HEK293 (cell line): Measurements from ENCODE around the gene STK24.

Experiments used
- CTCF ChIA-PET: fragments of 350-600 bp; formaldehyde crosslinking; extraction: SDS; loops from one replicate; lab custom pipeline; 2021; ENCODE audit warnings: antibody characterized with exemption; lab: Yijun Ruan, JAX
- POLR2A ChIA-PET: fragments of 300-600 bp; formaldehyde crosslinking; extraction: SDS; loops from one replicate; lab custom pipeline; 2020; ENCODE audit warnings: antibody characterized with exemption, inconsistent platforms; lab: Yijun Ruan, JAX
- H3K27ac ChIP-seq: fragments of 200-500 bp; sonication (Bioruptor generic); 2 replicates; pipeline ENCODE4 v1.5.1; 2014; ENCODE audit warnings: low read depth, low read length, control low read depth, inconsistent platforms; ENCODE audit errors: extremely low read depth
- H3K36me3 ChIP-seq, 2 experiments: fragments of 200-500 bp in 1 of 2; sonication (Bioruptor generic) in 1 of 2; 1 replicate in 1 of 2; 2 replicates in 1 of 2; pipeline ENCODE4 v1.5.1; 2014 to 2017; ENCODE audit warnings: inconsistent platforms in 2 of 2, low read length in 2 of 2; ENCODE audit not compliant: control insufficient read depth in 2 of 2, insufficient read depth in 1 of 2
- H3K4me1 ChIP-seq: fragments of 200-500 bp; sonication (Bioruptor generic); 2 replicates; pipeline ENCODE4 v1.5.1; 2014; ENCODE audit warnings: mild to moderate bottlenecking, low read length, inconsistent platforms; ENCODE audit not compliant: control insufficient read depth, insufficient read depth
- H3K4me3 ChIP-seq: 2 replicates; pipeline ENCODE4 v1.5.1; 2011; ENCODE audit warnings: low read depth, mild to moderate bottlenecking, control low read depth, low read length, moderate library complexity
- H3K9me3 ChIP-seq: fragments of 200-500 bp; sonication (Bioruptor generic); 2 replicates; pipeline ENCODE4 v1.5.1; 2014; ENCODE audit warnings: low read depth, low read length, inconsistent platforms; ENCODE audit not compliant: control insufficient read depth, insufficient read depth
- KLF10 ChIP-seq: fragments of 450-650 bp; IDR thresholded peaks from 2 replicates; pipeline ENCODE4 v1.5.1; 2018; ENCODE audit warnings: missing biosample characterization, mild to moderate bottlenecking, missing genetic modification characterization
- ZBTB20 ChIP-seq: fragments of 450-650 bp; formaldehyde crosslinking; IDR thresholded peaks from 2 replicates; pipeline ENCODE4 v1.5.1; 2016; ENCODE audit warnings: missing biosample characterization, missing genetic modification characterization
- ZFP3 ChIP-seq: fragments of 450-650 bp; formaldehyde crosslinking; IDR thresholded peaks from 2 replicates; pipeline ENCODE4 v1.5.1; 2016; ENCODE audit warnings: low read depth, missing biosample characterization, missing genetic modification characterization
- ZNF121 ChIP-seq: fragments of 450-650 bp; formaldehyde crosslinking; IDR thresholded peaks from 2 replicates; pipeline ENCODE4 v1.5.1; 2016; ENCODE audit warnings: missing biosample characterization, missing genetic modification characterization
- ZNF169 ChIP-seq: fragments of 450-650 bp; formaldehyde crosslinking; IDR thresholded peaks from 2 replicates; pipeline ENCODE4 v1.5.1; 2016; ENCODE audit warnings: missing biosample characterization, missing genetic modification characterization
- ZNF202 ChIP-seq: fragments of 450-650 bp; formaldehyde crosslinking; IDR thresholded peaks from 2 replicates; pipeline ENCODE4 v1.5.1; 2016; ENCODE audit warnings: missing biosample characterization, missing genetic modification characterization, borderline replicate concordance
- ZNF292 ChIP-seq: fragments of 450-650 bp; formaldehyde crosslinking; IDR thresholded peaks from 2 replicates; pipeline ENCODE4 v1.5.1; 2016; ENCODE audit warnings: low read depth, missing biosample characterization, missing genetic modification characterization, borderline replicate concordance
- ZNF394 ChIP-seq: fragments of 450-650 bp; formaldehyde crosslinking; IDR thresholded peaks from 2 replicates; pipeline ENCODE4 v1.5.1; 2016; ENCODE audit warnings: missing biosample characterization, missing genetic modification characterization, mild to moderate bottlenecking, moderate library complexity, borderline replicate concordance
- ZNF514 ChIP-seq: fragments of 450-650 bp; formaldehyde crosslinking; IDR thresholded peaks from 2 replicates; pipeline ENCODE4 v1.5.1; 2016; ENCODE audit warnings: missing biosample characterization, missing genetic modification characterization
- ZNF560 ChIP-seq: fragments of 450-650 bp; formaldehyde crosslinking; IDR thresholded peaks from 2 replicates; pipeline ENCODE4 v1.5.1; 2017; ENCODE audit warnings: missing biosample characterization, missing genetic modification characterization, borderline replicate concordance
- ZNF600 ChIP-seq: fragments of 450-650 bp; formaldehyde crosslinking; IDR thresholded peaks from 2 replicates; pipeline ENCODE4 v1.5.1; 2016; ENCODE audit warnings: missing biosample characterization, missing genetic modification characterization
- ZNF610 ChIP-seq: fragments of 450-650 bp; formaldehyde crosslinking; IDR thresholded peaks from 2 replicates; pipeline ENCODE4 v1.5.1; 2016; ENCODE audit warnings: missing biosample characterization, missing genetic modification characterization, borderline replicate concordance
- ZSCAN16 ChIP-seq: fragments of 450-650 bp; formaldehyde crosslinking; IDR thresholded peaks from 2 replicates; pipeline ENCODE4 v1.5.1; 2016; ENCODE audit warnings: missing biosample characterization, missing genetic modification characterization
- TF ChIP-seq, protein P1 (sequence below): fragments of 450-650 bp; formaldehyde crosslinking; IDR thresholded peaks from 2 replicates; pipeline ENCODE4 v1.5.1; 2016; ENCODE audit warnings: missing biosample characterization, missing genetic modification characterization
- TF ChIP-seq, protein P2 (sequence below): fragments of 450-650 bp; formaldehyde crosslinking; IDR thresholded peaks from 2 replicates; pipeline ENCODE4 v1.5.0; 2017; ENCODE audit warnings: missing biosample characterization, missing genetic modification characterization, borderline replicate concordance
- TF ChIP-seq, protein P3 (sequence below): sonication (generic); formaldehyde crosslinking; IDR thresholded peaks from 2 replicates; pipeline ENCODE4 v1.8.1; 2022; ENCODE audit warnings: mild to moderate bottlenecking, moderate library complexity, missing genetic modification reagents
- TF ChIP-seq, protein P4 (sequence below): fragments of 450-650 bp; formaldehyde crosslinking; IDR thresholded peaks from 2 replicates; pipeline ENCODE4 v1.5.1; 2017; ENCODE audit warnings: missing biosample characterization, mild to moderate bottlenecking, missing genetic modification characterization, moderate library complexity
- TF ChIP-seq, protein P5 (sequence below): fragments of 450-650 bp; formaldehyde crosslinking; IDR thresholded peaks from 2 replicates; pipeline ENCODE4 v1.5.1; 2017; ENCODE audit warnings: missing biosample characterization, missing genetic modification characterization
- TF ChIP-seq, protein P6 (sequence below): fragments of 450-650 bp; formaldehyde crosslinking; IDR thresholded peaks from 2 replicates; pipeline ENCODE4 v1.5.1; 2016; ENCODE audit warnings: missing biosample characterization, missing genetic modification characterization

The STK24 gene

DNA sequence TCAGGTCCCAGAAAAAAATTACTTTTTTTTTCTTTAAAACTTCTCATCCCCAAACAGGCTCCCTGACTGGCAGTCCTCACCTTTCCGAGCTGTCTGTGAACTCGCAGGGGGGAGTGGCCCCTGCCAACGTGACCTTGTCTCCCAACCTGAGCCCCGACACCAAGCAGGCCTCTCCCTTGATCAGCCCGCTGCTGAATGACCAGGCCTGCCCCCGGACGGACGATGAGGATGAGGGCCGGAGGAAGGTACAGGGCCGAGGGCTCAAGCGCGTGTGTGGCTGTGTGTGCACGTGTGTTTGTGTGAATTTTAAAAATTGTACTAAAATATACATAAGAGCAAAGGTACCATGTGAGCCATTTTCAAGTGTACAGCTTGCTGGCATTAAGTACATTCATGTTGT, 167.6 kb downstream of the STK24 start:
- H3K9me3 ChIP-seq, result no peaks in the 10 kb centered on the region
- ChIA-PET CTCF (no interaction called here), POLR2A (no interaction called here)
- no peak overlapping the region for H3K4me3 ChIP-seq
- H3K27ac ChIP-seq, result no peak overlapping the region
- H3K36me3 ChIP-seq, result peaks cover 0 to 8% of the 10 kb centered on the region in 2 experiments; a peak in 1 of 3 replicates
- TF ChIP-seq ZNF169, result no peak
- TF ChIP-seq ZNF514, result no peak
- TF ChIP-seq ZNF560, result no peak
- TF ChIP-seq ZSCAN16 (tag by site-specific recombination), result no peak
- TF ChIP-seq ZNF394, result no peak
- no peak for TF ChIP-seq ZNF610 (tag by site-specific recombination)
- TF ChIP-seq, protein P1, sequence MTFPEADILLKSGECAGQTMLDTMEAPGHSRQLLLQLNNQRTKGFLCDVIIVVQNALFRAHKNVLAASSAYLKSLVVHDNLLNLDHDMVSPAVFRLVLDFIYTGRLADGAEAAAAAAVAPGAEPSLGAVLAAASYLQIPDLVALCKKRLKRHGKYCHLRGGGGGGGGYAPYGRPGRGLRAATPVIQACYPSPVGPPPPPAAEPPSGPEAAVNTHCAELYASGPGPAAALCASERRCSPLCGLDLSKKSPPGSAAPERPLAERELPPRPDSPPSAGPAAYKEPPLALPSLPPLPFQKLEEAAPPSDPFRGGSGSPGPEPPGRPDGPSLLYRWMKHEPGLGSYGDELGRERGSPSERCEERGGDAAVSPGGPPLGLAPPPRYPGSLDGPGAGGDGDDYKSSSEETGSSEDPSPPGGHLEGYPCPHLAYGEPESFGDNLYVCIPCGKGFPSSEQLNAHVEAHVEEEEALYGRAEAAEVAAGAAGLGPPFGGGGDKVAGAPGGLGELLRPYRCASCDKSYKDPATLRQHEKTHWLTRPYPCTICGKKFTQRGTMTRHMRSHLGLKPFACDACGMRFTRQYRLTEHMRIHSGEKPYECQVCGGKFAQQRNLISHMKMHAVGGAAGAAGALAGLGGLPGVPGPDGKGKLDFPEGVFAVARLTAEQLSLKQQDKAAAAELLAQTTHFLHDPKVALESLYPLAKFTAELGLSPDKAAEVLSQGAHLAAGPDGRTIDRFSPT (tag by site-specific recombination), result no peak
- TF ChIP-seq ZNF202 (tag by site-specific recombination), result no peak
- no peak for TF ChIP-seq ZBTB20 (tag by site-specific recombination)
- TF ChIP-seq, protein P2, sequence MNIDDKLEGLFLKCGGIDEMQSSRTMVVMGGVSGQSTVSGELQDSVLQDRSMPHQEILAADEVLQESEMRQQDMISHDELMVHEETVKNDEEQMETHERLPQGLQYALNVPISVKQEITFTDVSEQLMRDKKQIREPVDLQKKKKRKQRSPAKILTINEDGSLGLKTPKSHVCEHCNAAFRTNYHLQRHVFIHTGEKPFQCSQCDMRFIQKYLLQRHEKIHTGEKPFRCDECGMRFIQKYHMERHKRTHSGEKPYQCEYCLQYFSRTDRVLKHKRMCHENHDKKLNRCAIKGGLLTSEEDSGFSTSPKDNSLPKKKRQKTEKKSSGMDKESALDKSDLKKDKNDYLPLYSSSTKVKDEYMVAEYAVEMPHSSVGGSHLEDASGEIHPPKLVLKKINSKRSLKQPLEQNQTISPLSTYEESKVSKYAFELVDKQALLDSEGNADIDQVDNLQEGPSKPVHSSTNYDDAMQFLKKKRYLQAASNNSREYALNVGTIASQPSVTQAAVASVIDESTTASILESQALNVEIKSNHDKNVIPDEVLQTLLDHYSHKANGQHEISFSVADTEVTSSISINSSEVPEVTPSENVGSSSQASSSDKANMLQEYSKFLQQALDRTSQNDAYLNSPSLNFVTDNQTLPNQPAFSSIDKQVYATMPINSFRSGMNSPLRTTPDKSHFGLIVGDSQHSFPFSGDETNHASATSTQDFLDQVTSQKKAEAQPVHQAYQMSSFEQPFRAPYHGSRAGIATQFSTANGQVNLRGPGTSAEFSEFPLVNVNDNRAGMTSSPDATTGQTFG, result no peak
- no peak for TF ChIP-seq ZNF121 (tag by site-specific recombination)
- TF ChIP-seq, protein P3, sequence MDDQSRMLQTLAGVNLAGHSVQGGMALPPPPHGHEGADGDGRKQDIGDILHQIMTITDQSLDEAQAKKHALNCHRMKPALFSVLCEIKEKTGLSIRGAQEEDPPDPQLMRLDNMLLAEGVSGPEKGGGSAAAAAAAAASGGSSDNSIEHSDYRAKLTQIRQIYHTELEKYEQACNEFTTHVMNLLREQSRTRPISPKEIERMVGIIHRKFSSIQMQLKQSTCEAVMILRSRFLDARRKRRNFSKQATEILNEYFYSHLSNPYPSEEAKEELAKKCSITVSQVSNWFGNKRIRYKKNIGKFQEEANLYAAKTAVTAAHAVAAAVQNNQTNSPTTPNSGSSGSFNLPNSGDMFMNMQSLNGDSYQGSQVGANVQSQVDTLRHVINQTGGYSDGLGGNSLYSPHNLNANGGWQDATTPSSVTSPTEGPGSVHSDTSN, result no peak
- TF ChIP-seq ZNF600 (tag by site-specific recombination), result no peak
- no peak for TF ChIP-seq ZNF292
- TF ChIP-seq, protein P4, sequence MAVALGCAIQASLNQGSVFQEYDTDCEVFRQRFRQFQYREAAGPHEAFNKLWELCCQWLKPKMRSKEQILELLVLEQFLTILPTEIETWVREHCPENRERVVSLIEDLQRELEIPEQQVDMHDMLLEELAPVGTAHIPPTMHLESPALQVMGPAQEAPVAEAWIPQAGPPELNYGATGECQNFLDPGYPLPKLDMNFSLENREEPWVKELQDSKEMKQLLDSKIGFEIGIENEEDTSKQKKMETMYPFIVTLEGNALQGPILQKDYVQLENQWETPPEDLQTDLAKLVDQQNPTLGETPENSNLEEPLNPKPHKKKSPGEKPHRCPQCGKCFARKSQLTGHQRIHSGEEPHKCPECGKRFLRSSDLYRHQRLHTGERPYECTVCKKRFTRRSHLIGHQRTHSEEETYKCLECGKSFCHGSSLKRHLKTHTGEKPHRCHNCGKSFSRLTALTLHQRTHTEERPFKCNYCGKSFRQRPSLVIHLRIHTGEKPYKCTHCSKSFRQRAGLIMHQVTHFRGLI (tag by site-specific recombination), result no peak
- TF ChIP-seq, protein P5, sequence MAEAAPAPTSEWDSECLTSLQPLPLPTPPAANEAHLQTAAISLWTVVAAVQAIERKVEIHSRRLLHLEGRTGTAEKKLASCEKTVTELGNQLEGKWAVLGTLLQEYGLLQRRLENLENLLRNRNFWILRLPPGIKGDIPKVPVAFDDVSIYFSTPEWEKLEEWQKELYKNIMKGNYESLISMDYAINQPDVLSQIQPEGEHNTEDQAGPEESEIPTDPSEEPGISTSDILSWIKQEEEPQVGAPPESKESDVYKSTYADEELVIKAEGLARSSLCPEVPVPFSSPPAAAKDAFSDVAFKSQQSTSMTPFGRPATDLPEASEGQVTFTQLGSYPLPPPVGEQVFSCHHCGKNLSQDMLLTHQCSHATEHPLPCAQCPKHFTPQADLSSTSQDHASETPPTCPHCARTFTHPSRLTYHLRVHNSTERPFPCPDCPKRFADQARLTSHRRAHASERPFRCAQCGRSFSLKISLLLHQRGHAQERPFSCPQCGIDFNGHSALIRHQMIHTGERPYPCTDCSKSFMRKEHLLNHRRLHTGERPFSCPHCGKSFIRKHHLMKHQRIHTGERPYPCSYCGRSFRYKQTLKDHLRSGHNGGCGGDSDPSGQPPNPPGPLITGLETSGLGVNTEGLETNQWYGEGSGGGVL, result no peak
- TF ChIP-seq ZFP3 (tag by site-specific recombination), result no peak
- no peak for TF ChIP-seq KLF10 (tag by site-specific recombination)
- TF ChIP-seq, protein P6, sequence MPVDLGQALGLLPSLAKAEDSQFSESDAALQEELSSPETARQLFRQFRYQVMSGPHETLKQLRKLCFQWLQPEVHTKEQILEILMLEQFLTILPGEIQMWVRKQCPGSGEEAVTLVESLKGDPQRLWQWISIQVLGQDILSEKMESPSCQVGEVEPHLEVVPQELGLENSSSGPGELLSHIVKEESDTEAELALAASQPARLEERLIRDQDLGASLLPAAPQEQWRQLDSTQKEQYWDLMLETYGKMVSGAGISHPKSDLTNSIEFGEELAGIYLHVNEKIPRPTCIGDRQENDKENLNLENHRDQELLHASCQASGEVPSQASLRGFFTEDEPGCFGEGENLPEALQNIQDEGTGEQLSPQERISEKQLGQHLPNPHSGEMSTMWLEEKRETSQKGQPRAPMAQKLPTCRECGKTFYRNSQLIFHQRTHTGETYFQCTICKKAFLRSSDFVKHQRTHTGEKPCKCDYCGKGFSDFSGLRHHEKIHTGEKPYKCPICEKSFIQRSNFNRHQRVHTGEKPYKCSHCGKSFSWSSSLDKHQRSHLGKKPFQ (tag by site-specific recombination), result no peak
- peaks cover 15% of the 10 kb centered on the region; the same call in 1 of the 2 replicates for H3K4me1 ChIP-seq
